ENCODE data around the gene LRRC17.

DNA sequence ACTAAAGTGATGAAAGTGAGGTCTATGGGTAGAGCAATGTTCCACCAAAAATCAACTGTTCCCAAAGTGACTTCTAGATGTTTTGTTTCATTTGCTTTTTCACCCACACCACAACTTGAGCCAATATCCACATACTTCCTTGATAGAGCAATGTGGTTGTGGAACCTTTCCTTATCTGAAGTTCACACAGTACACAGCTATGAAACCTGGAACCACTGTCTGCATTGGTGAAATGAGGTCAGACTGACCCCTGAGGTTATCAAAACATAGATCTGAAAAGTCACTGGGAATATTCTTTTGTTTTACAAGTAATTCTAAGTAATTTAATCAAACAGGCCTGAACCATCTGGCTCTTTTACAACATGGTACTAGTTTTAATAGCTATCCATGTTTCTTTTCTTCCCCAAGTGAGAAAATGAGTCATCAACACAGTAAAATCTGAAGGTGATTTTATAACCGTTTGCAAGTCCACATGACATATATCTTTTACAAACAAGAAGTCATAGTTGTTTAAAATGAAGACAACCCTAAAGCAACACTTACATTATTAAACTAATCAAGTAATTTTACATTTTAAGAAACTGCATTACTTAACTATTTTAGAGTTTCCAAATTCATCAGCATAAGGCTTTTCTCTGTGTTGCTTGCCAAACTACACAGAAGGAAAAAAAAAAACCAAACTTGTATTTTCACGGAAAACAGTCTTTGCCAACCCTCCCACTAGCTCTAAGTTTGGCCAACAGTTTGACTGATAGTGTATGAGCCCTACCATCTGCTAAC is 80.3 kb downstream of the LRRC17 start:
- TF ChIP-seq, protein P1, sequence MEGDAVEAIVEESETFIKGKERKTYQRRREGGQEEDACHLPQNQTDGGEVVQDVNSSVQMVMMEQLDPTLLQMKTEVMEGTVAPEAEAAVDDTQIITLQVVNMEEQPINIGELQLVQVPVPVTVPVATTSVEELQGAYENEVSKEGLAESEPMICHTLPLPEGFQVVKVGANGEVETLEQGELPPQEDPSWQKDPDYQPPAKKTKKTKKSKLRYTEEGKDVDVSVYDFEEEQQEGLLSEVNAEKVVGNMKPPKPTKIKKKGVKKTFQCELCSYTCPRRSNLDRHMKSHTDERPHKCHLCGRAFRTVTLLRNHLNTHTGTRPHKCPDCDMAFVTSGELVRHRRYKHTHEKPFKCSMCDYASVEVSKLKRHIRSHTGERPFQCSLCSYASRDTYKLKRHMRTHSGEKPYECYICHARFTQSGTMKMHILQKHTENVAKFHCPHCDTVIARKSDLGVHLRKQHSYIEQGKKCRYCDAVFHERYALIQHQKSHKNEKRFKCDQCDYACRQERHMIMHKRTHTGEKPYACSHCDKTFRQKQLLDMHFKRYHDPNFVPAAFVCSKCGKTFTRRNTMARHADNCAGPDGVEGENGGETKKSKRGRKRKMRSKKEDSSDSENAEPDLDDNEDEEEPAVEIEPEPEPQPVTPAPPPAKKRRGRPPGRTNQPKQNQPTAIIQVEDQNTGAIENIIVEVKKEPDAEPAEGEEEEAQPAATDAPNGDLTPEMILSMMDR (conservative IDR thresholded peaks at IDR 0.05), result no peak
- TF ChIP-seq ZFX (IDR thresholded peaks at IDR 0.05), result no peak
